Measurements from ENCODE around the gene LPA. TPM values are rescaled to one million over a fixed set of nuclear protein-coding genes. Genes with fewer than 3 reads are reported as not detected.

The LPA gene
- total RNA-seq, 3 donors from 2014 or later: 0.33 TPM; not detected in 2

DNA sequence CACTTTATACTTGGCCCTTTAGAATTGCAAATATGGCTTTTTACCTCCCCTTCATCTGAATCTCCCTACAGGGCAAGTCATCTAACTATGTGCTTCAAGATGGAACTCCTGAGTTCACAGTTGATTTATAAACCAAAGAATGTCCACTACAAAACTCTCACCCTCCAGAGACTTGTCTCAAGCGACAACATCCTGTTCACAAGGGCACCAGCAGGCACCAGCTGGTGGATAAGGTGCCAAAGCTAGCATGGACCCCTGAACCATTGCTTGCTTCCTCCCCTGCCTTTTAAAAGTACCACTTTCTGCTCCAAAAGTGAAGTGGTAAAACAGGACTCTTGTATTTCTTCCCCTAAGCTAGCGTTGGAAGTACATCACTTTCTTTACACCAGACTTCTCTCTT lies 154.5 kb downstream of the LPA start:
- no peaks in the 10 kb centered on the region for H3K27me3 ChIP-seq
- H3K36me3 ChIP-seq: no peaks in the 10 kb centered on the region
- intact Hi-C loops (cut with DNase I; ENCODE audit: low total_unique reads): no loop called here
- H3K27ac ChIP-seq: no peak overlapping the region
- H3K4me1 ChIP-seq: no peaks in the 10 kb centered on the region
- H3K9me3 ChIP-seq: no peaks in the 10 kb centered on the region
- H3K4me3 ChIP-seq: no peak overlapping the region
- TF ChIP-seq, protein P1, sequence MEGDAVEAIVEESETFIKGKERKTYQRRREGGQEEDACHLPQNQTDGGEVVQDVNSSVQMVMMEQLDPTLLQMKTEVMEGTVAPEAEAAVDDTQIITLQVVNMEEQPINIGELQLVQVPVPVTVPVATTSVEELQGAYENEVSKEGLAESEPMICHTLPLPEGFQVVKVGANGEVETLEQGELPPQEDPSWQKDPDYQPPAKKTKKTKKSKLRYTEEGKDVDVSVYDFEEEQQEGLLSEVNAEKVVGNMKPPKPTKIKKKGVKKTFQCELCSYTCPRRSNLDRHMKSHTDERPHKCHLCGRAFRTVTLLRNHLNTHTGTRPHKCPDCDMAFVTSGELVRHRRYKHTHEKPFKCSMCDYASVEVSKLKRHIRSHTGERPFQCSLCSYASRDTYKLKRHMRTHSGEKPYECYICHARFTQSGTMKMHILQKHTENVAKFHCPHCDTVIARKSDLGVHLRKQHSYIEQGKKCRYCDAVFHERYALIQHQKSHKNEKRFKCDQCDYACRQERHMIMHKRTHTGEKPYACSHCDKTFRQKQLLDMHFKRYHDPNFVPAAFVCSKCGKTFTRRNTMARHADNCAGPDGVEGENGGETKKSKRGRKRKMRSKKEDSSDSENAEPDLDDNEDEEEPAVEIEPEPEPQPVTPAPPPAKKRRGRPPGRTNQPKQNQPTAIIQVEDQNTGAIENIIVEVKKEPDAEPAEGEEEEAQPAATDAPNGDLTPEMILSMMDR (IDR thresholded peaks at IDR 0.05): no peak
- TF ChIP-seq POLR2AphosphoS5 (IDR thresholded peaks at IDR 0.05): no peak
- no peak for DNase-seq (ENCODE audit: low spot score in 2 of 2)

DNA sequence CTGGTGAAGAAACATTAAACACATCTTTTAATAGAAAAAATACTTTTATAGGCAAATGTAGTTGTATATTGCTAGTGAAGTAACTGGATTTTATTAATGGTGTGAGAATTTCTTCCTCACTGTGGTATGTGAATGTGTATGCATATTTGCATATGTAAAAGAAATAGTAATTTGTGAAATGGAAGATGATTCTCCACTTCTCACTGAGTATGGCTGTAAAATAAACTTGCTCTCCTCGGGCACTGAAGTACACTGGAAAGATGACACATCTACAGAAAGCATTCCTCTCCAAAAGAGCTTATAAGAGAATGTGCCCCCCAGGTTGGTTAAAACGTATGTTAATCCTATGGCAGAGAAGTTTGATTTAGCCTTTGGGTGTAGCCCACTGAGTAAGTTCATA lies 155.5 kb downstream of the LPA start:
- Histone ChIP-seq H3K4me1 (no peaks in the 10 kb centered on the region), H3K27me3 (no peaks in the 10 kb centered on the region), H3K9me3 (no peaks in the 10 kb centered on the region), H3K4me3 (no peak overlapping the region), H3K36me3 (no peaks in the 10 kb centered on the region), H3K27ac (no peak overlapping the region)
- intact Hi-C loops (cut with DNase I; ENCODE audit: low total_unique reads): no loop called here
- no peak for DNase-seq (ENCODE audit: low spot score in 2 of 2)
- no peak for TF ChIP-seq POLR2AphosphoS5 (IDR thresholded peaks at IDR 0.05)
- TF ChIP-seq POLR2A (IDR thresholded peaks at IDR 0.05): no peak
- TF ChIP-seq, protein P1 (IDR thresholded peaks at IDR 0.05): no peak

DNA sequence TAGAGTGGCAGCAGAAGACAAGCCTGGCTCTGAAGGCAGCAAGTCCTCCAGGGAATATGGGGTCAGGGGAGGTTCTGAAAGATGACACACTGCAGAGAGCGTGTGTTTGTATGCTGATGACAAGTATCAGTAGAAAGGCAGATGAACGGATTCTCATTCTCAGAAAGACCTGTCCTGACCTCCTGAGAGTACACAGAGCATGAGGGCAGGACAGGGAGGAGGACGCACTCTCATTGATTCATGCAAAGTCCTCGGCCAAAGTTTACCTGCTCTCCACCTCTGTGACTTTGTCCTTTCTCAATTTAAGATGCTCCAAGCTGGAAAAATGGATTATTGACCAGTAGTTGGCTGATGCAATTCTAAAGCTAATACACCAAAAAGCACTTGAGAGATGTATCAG lies 156.7 kb downstream of the LPA start:
- no peak overlapping the region for H3K4me3 ChIP-seq
- no peaks in the 10 kb centered on the region for H3K36me3 ChIP-seq
- DNase-seq (ENCODE audit: low spot score in 2 of 2): no peak
- H3K4me1 ChIP-seq: no peaks in the 10 kb centered on the region
- no peak overlapping the region for H3K27ac ChIP-seq
- no peaks in the 10 kb centered on the region for H3K9me3 ChIP-seq
- H3K27me3 ChIP-seq: no peaks in the 10 kb centered on the region
- TF ChIP-seq POLR2A (IDR thresholded peaks at IDR 0.05): no peak
- TF ChIP-seq POLR2AphosphoS5 (IDR thresholded peaks at IDR 0.05): no peak
- TF ChIP-seq, protein P1 (IDR thresholded peaks at IDR 0.05): no peak
- intact Hi-C loops (cut with DNase I; ENCODE audit: low total_unique reads): no loop called here

DNA sequence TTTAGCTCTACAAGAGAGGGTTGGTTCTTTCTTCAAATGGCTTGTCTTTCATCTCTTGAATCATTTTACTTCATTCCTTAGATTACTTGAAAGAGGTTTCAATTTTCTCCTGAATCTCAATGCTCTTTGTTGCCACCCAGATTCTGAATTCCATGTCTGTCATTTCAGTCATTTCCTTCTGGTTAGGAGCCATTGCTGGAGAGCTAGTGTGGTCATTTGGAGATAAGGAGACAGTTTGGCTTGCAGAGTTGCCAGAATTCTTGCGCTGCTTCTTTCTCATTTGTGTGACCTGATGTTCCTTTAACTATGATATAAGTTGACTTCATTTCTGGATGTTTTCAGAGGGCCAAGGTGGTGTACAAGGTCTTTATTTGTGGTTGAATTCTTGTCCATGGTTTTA lies 158.1 kb downstream of the LPA start:
- intact Hi-C loops (cut with DNase I; ENCODE audit: low total_unique reads): no loop called here
- no peak for DNase-seq (ENCODE audit: low spot score in 2 of 2)
- Histone ChIP-seq H3K4me3 (no peak overlapping the region), H3K9me3 (no peaks in the 10 kb centered on the region), H3K36me3 (no peaks in the 10 kb centered on the region), H3K27ac (no peak overlapping the region), H3K4me1 (no peaks in the 10 kb centered on the region), H3K27me3 (no peaks in the 10 kb centered on the region)
- TF ChIP-seq POLR2AphosphoS5 (IDR thresholded peaks at IDR 0.05) (no peak), POLR2A (IDR thresholded peaks at IDR 0.05) (no peak)
- TF ChIP-seq, protein P1 (IDR thresholded peaks at IDR 0.05): no peak

DNA sequence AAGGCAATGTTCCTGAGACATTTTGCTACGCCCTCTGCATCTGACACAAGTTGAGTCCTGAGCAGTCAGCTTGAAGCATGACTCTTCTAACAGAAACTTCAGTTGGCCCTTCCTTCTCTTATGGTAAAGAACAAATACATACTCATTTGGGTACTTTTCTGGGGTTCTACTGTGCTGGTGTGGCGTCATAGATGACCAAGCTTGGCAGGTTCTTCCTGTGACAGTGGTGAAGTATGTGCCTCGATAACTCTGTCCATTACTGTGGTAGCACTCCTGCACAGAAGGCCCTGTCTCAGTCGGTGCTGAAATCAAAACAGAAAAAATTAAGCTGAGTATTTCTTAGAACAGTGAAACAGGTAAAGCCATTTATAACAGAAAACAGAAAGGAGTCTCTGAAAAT lies 163.4 kb downstream of the LPA start:
- DNase-seq (ENCODE audit: low spot score in 2 of 2): no peak
- TF ChIP-seq POLR2AphosphoS5 (IDR thresholded peaks at IDR 0.05) (no peak), POLR2A (IDR thresholded peaks at IDR 0.05) (no peak)
- TF ChIP-seq, protein P1 (IDR thresholded peaks at IDR 0.05): no peak
- H3K27me3 ChIP-seq: no peaks in the 10 kb centered on the region
- H3K4me1 ChIP-seq: no peaks in the 10 kb centered on the region
- no peaks in the 10 kb centered on the region for H3K36me3 ChIP-seq
- H3K4me3 ChIP-seq: no peak overlapping the region
- H3K27ac ChIP-seq: no peak overlapping the region
- intact Hi-C loops (cut with DNase I; ENCODE audit: low total_unique reads): no loop called here
- no peaks in the 10 kb centered on the region for H3K9me3 ChIP-seq
